K562 (cell line): Measurements from ENCODE around the gene ATRIP. TPM values are rescaled to one million over a fixed set of nuclear protein-coding genes. Genes with fewer than 3 reads are reported as not detected.
A peak's percentile ranks its signal among the peaks of the same experiment; 100 is the strongest.

Source experiments
- DACH1 ChIP-seq: fragments of 450-650 bp; IDR thresholded peaks from 2 replicates; pipeline ENCODE4 v1.6.1; 2018; ENCODE audit not compliant: partially characterized antibody
- FOXP4 ChIP-seq: sonication (generic); formaldehyde crosslinking; IDR thresholded peaks from 2 replicates; pipeline ENCODE4 v1.8.0; 2022; ENCODE audit warnings: mild to moderate bottlenecking, missing genetic modification reagents, borderline replicate concordance
- HES1 ChIP-seq: fragments of 450-650 bp; IDR thresholded peaks from 2 replicates; pipeline ENCODE4 v1.6.1; 2016; ENCODE audit warnings: low read depth, mild to moderate bottlenecking, moderate library complexity
- IFI16 ChIP-seq: fragments of 250-450 bp; sonication (Bioruptor Pico); IDR thresholded peaks from 2 replicates; pipeline ENCODE4 v2.1.2; 2022; ENCODE audit warnings: mild to moderate bottlenecking, inconsistent platforms
- MTA3 ChIP-seq: fragments of 450-650 bp; formaldehyde crosslinking; IDR thresholded peaks from 2 replicates; pipeline ENCODE4 v1.6.1; 2017; ENCODE audit warnings: mild to moderate bottlenecking, borderline replicate concordance
- NFYB ChIP-seq: IDR thresholded peaks from 2 replicates; pipeline ENCODE4 v1.6.1; 2011; ENCODE audit warnings: mild to moderate bottlenecking, moderate library complexity; ENCODE audit not compliant: insufficient read length; ENCODE audit errors: extremely low read depth
- NRF1 ChIP-seq, 2 experiments: fragments of 450-650 bp; IDR thresholded peaks in 1 of 2; conservative IDR thresholded peaks in 1 of 2; 2 replicates each; pipeline ENCODE4 v1.6.1; 2014; ENCODE audit warnings: mild to moderate bottlenecking in 2 of 2
- PHF21A ChIP-seq: fragments of 450-650 bp; IDR thresholded peaks from 2 replicates; pipeline ENCODE4 v1.6.1; 2017; ENCODE audit warnings: low read depth, borderline replicate concordance
- POLR3G ChIP-seq: IDR thresholded peaks from 2 replicates; pipeline ENCODE4 v1.6.1; 2011; ENCODE audit not compliant: insufficient read length, insufficient replicate concordance; ENCODE audit errors: extremely low read depth
- PRMT5 ChIP-seq: sonication (generic); formaldehyde crosslinking; IDR thresholded peaks from 2 replicates; pipeline ENCODE4 v1.5.0; 2020; ENCODE audit warnings: missing genetic modification reagents
- SRSF1 ChIP-seq: fragments of 200-400 bp; formaldehyde crosslinking; IDR thresholded peaks from 2 replicates; pipeline ENCODE4 v1.6.1; 2017; ENCODE audit warnings: mild to moderate bottlenecking, low read depth, low read length, moderate library complexity
- ZBTB43 ChIP-seq: sonication (generic); formaldehyde crosslinking; IDR thresholded peaks from 2 replicates; pipeline ENCODE4 v1.8.0; 2023; ENCODE audit warnings: mild to moderate bottlenecking, missing genetic modification reagents
- polyA plus RNA-seq, 8 experiments: library from polyadenylated mRNA; depleted of rRNA in 4 of 8; stranded (reverse) in 5 of 8; unstranded in 3 of 8; fragments of >200 nt; fragmentation: Nextera tagmentation in 2 of 8; fragmentation: Illumina TruSeq in 1 of 8; extraction: Ambion mirVana in 2 of 8; extraction: Trizol in 1 of 8; gene quantifications; 2 replicates each; pipeline versions ENCODE4 v1.2.1 to v1.2.3, GENCODE V29; 2011 to 2014; ENCODE audit warnings: inconsistent platforms in 1 of 8, missing spikeins in 1 of 8
- total RNA-seq, 7 experiments: library from RNA; depleted of rRNA in 6 of 7; stranded (reverse); fragments of >200 nt in 6 of 7; fragmentation: Illumina TruSeq in 2 of 7; extraction: Trizol in 2 of 7; gene quantifications; 2 replicates each; pipeline versions ENCODE4 v1.2.1 to v1.2.3, GENCODE V29; 2011 to 2021; ENCODE audit warnings: low replicate concordance in 1 of 7
- TF ChIP-seq, protein P1 (sequence below): sonication (generic); formaldehyde crosslinking; IDR thresholded peaks from 2 replicates; pipeline ENCODE4 v1.5.0; 2020; ENCODE audit warnings: missing genetic modification reagents
- TF ChIP-seq, protein P2 (sequence below), 2 experiments: fragments of 250-450 bp in 1 of 2; fragments of 450-650 bp in 1 of 2; sonication (Bioruptor Pico) in 1 of 2; IDR thresholded peaks; 2 replicates each; pipeline versions ENCODE4 v1.6.1 to v1.8.0; 2016 to 2021; ENCODE audit warnings: mild to moderate bottlenecking in 2 of 2, moderate library complexity in 2 of 2, missing compliant biosample characterization in 1 of 2, missing genetic modification characterization in 1 of 2
- TF ChIP-seq, protein P3 (sequence below): fragments of 450-650 bp; formaldehyde crosslinking; IDR thresholded peaks from 2 replicates; pipeline ENCODE4 v1.4.0; 2022; ENCODE audit warnings: missing genetic modification characterization
- TF ChIP-seq, protein P4 (sequence below): fragments of 450-650 bp; formaldehyde crosslinking; IDR thresholded peaks from 2 replicates; pipeline ENCODE4 v1.4.0; 2022; ENCODE audit warnings: mild to moderate bottlenecking, moderate library complexity

Gene ATRIP
- total and polyA plus RNA-seq, 9 of the 15 experiments (the other 6 are each of a cell fraction or from before 2014, with no cell fraction given): 1.7 to 15.7 (median 10.5) TPM

GRCh38 chr3:48439820-48440589 is 6.5 kb upstream of the ATRIP start, which contains the start of the genes CCDC51 and TMA7 (continued):
- TF ChIP-seq, protein P1, sequence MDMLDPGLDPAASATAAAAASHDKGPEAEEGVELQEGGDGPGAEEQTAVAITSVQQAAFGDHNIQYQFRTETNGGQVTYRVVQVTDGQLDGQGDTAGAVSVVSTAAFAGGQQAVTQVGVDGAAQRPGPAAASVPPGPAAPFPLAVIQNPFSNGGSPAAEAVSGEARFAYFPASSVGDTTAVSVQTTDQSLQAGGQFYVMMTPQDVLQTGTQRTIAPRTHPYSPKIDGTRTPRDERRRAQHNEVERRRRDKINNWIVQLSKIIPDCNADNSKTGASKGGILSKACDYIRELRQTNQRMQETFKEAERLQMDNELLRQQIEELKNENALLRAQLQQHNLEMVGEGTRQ (CRISPR knock-in tag): peak; percentile 40
- TF ChIP-seq HES1: no peak
- peak; percentile 47; the same call in 1 of the 2 replicates for TF ChIP-seq MTA3
- no peak for TF ChIP-seq FOXP4 (CRISPR knock-in tag)
- TF ChIP-seq NRF1 (conservative IDR thresholded peaks at IDR 0.05 in 1 of 2, IDR thresholded peaks at IDR 0.05 in 1 of 2): peak; percentile 40 to 49; a peak in 3 of 4 replicates
- no peak for TF ChIP-seq PRMT5
- TF ChIP-seq PHF21A: no peak
- peak; percentile 68 for TF ChIP-seq NFYB
- TF ChIP-seq, protein P2, sequence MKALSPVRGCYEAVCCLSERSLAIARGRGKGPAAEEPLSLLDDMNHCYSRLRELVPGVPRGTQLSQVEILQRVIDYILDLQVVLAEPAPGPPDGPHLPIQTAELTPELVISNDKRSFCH (CRISPR knock-in tag; IDR thresholded peaks at IDR 0.05): no peak
- TF ChIP-seq, protein P2 (tag; IDR thresholded peaks at IDR 0.05): no peak
- TF ChIP-seq ZBTB43 (CRISPR knock-in tag): no peak
- no peak for TF ChIP-seq DACH1
- no peak for TF ChIP-seq SRSF1
- no peak for TF ChIP-seq IFI16 (CRISPR knock-in tag)
- TF ChIP-seq, protein P3, sequence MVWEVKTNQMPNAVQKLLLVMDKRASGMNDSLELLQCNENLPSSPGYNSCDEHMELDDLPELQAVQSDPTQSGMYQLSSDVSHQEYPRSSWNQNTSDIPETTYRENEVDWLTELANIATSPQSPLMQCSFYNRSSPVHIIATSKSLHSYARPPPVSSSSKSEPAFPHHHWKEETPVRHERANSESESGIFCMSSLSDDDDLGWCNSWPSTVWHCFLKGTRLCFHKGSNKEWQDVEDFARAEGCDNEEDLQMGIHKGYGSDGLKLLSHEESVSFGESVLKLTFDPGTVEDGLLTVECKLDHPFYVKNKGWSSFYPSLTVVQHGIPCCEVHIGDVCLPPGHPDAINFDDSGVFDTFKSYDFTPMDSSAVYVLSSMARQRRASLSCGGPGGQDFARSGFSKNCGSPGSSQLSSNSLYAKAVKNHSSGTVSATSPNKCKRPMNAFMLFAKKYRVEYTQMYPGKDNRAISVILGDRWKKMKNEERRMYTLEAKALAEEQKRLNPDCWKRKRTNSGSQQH (CRISPR knock-in tag): peak; percentile 25; the same call in 1 of the 2 replicates
- TF ChIP-seq, protein P4, sequence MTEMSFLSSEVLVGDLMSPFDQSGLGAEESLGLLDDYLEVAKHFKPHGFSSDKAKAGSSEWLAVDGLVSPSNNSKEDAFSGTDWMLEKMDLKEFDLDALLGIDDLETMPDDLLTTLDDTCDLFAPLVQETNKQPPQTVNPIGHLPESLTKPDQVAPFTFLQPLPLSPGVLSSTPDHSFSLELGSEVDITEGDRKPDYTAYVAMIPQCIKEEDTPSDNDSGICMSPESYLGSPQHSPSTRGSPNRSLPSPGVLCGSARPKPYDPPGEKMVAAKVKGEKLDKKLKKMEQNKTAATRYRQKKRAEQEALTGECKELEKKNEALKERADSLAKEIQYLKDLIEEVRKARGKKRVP (CRISPR knock-in tag): no peak
- TF ChIP-seq POLR3G: no peak
